Endothelial cell of umbilical vein (primary cell): ENCODE results near the gene CDRT15. TPM values are rescaled to one million over a fixed set of nuclear protein-coding genes. Genes with fewer than 3 reads are reported as not detected.

Experiments
- BruUV-seq: library from RNA; stranded (reverse); fragments of 400-500 nt; replicated peaks from 2 replicates; lab custom pipeline; 2021; lab: Mats Ljungman, UMichigan
- CTCF ChIA-PET: fragments of 300-600, 350-600 bp; sonication (Branson Sonifier 250); formaldehyde crosslinking; loops from one replicate; lab custom pipeline; 2021; ENCODE audit warnings: antibody characterized with exemption, inconsistent platforms; lab: Charles Lee
- POLR2A ChIA-PET: fragments of 300-600, 350-600 bp; sonication (Branson Sonifier 250); formaldehyde crosslinking; loops from one replicate; lab custom pipeline; 2021; ENCODE audit warnings: antibody characterized with exemption, inconsistent platforms; lab: Charles Lee
- DNase-seq: peaks from one replicate; pipeline ENCODE4 v3.0.0-alpha.2; 2011; ENCODE audit warnings: low read depth, low spot score
- FAIRE-seq: peaks from 2 replicates; lab custom pipeline; 2011; peaks lifted over from hg19 to GRCh38; lab: Jason Lieb, UNC
- H2AFZ ChIP-seq: 2 replicates; pipeline ENCODE4 v1.6.0; 2012; ENCODE audit warnings: low read depth, low read length, control low read depth, inconsistent platforms
- H3K27ac ChIP-seq: 2 replicates; pipeline ENCODE4 v1.5.1; 2011; ENCODE audit warnings: low read depth, mild to moderate bottlenecking, control low read depth, low read length, moderate library complexity; ENCODE audit not compliant: insufficient read depth
- H3K27me3 ChIP-seq, 2 experiments: 2 replicates each; pipeline versions ENCODE4 v1.6.0 to v1.6.1; 2011; ENCODE audit warnings: low read length in 2 of 2, mixed read lengths in 1 of 2; ENCODE audit not compliant: control insufficient read depth in 2 of 2, insufficient read depth in 2 of 2
- H3K36me3 ChIP-seq, 2 experiments: 2 replicates in 1 of 2; 3 replicates in 1 of 2; pipeline ENCODE4 v1.5.1; 2011; ENCODE audit warnings: low read length in 2 of 2, mild to moderate bottlenecking in 1 of 2, moderate library complexity in 1 of 2; ENCODE audit not compliant: control insufficient read depth in 2 of 2, insufficient read depth in 2 of 2; ENCODE audit errors: extremely low read depth in 1 of 2
- H3K4me1 ChIP-seq: 3 replicates; pipeline ENCODE4 v1.5.1; 2011; ENCODE audit warnings: mild to moderate bottlenecking, low read length; ENCODE audit not compliant: control insufficient read depth, insufficient read depth; ENCODE audit errors: extremely low read depth
- H3K4me2 ChIP-seq: 2 replicates; pipeline ENCODE4 v1.6.1; 2011; ENCODE audit warnings: low read length, control low read depth, mixed read lengths; ENCODE audit not compliant: insufficient read depth
- H3K4me3 ChIP-seq, 3 experiments: fragments of 200-600 bp in 1 of 3; sonication (generic), shearing (Covaris generic) in 1 of 3; replicated peaks in 1 of 3; 2 replicates each; pipeline ENCODE4 v1.5.1; 2011 to 2016; ENCODE audit warnings: control low read depth in 3 of 3, low read length in 3 of 3, mild to moderate bottlenecking in 2 of 3, inconsistent platforms in 1 of 3, low read depth in 1 of 3, moderate library complexity in 1 of 3; ENCODE audit not compliant: insufficient read depth in 1 of 3
- H3K79me2 ChIP-seq: 2 replicates; pipeline ENCODE4 v1.6.0; 2012; ENCODE audit warnings: low read length, inconsistent platforms; ENCODE audit not compliant: control insufficient read depth, insufficient read depth
- H3K9ac ChIP-seq: replicated peaks from 2 replicates; pipeline ENCODE3; 2011; ENCODE audit warnings: low read length, control low read depth; ENCODE audit not compliant: insufficient read depth; ENCODE audit errors: extremely low read depth
- H3K9me1 ChIP-seq: replicated peaks from 3 replicates; pipeline ENCODE4 v1.6.0; 2011; ENCODE audit warnings: mild to moderate bottlenecking, low read length; ENCODE audit not compliant: control insufficient read depth, insufficient read depth; ENCODE audit errors: extremely low read depth
- H3K9me3 ChIP-seq: replicated peaks from 2 replicates; pipeline ENCODE4 v1.5.1; 2012; ENCODE audit warnings: low read length, inconsistent platforms; ENCODE audit not compliant: control insufficient read depth, insufficient read depth
- H4K20me1 ChIP-seq: replicated peaks from 2 replicates; pipeline ENCODE3; 2011; ENCODE audit warnings: mild to moderate bottlenecking, low read length; ENCODE audit not compliant: control insufficient read depth, insufficient read depth; ENCODE audit errors: extremely low read depth
- EZH2 ChIP-seq: IDR thresholded peaks from 2 replicates; pipeline ENCODE4 v1.6.1; 2012; ENCODE audit warnings: borderline replicate concordance, low read depth, mild to moderate bottlenecking, moderate library complexity, low read length, inconsistent platforms; ENCODE audit not compliant: severe bottlenecking
- FOS ChIP-seq: IDR thresholded peaks from 2 replicates; pipeline ENCODE4 v1.6.1; 2011; ENCODE audit warnings: mild to moderate bottlenecking, low read length, moderate library complexity, borderline replicate concordance; ENCODE audit not compliant: insufficient read depth
- GATA2 ChIP-seq: IDR thresholded peaks from 2 replicates; pipeline ENCODE4 v1.7.0; 2011; ENCODE audit warnings: low read depth, mild to moderate bottlenecking, moderate library complexity, mixed read lengths, low read length; ENCODE audit not compliant: insufficient read length, insufficient read depth
- JUN ChIP-seq: IDR thresholded peaks from 2 replicates; pipeline ENCODE4 v1.6.1; 2011; ENCODE audit warnings: borderline replicate concordance, low read depth; ENCODE audit not compliant: insufficient read length, insufficient read depth
- MYC ChIP-seq: IDR thresholded peaks from one replicate; pipeline ENCODE4 v1.6.1; 2011; ENCODE audit warnings: mild to moderate bottlenecking, low read depth, low read length
- POLR2A ChIP-seq: IDR thresholded peaks from 2 replicates; pipeline ENCODE4 v1.6.1; 2012; ENCODE audit warnings: low read depth, mild to moderate bottlenecking, control low read depth, low read length
- POLR2AphosphoS5 ChIP-seq: IDR thresholded peaks from 2 replicates; pipeline ENCODE4 v1.6.1; 2012; ENCODE audit warnings: low read depth, mild to moderate bottlenecking, control low read depth, low read length, moderate library complexity; ENCODE audit not compliant: insufficient read depth
- dilution Hi-C: fragments of 300-500 bp; cut with MboI; formaldehyde crosslinking; loops from one replicate; pipeline ENCODE4 v1.15.0; 2019; ENCODE audit warnings: low sequenced_read_pairs; ENCODE audit not compliant: extremely low pct_ligation_motif_present
- intact Hi-C: fragments of 100-400 bp; cut with micrococcal nuclease; formaldehyde crosslinking; loops from one replicate; pipeline ENCODE4 v1.10.0; 2022
- polyA plus RNA-seq, 4 experiments: library from polyadenylated mRNA; depleted of rRNA in 3 of 4; stranded (reverse) in 3 of 4; unstranded in 1 of 4; fragments of >200 nt; gene quantifications; 2 replicates each; pipeline versions ENCODE4 v1.2.1 to v1.2.3, GENCODE V29; 2011 to 2012; ENCODE audit warnings: missing spikeins in 1 of 4
- total RNA-seq: library from RNA; stranded (reverse); gene quantifications from 2 replicates; pipeline ENCODE4 v1.2.3, GENCODE V29; 2021
- TF ChIP-seq, protein P1 (sequence below), 2 donors: IDR thresholded peaks; 1 replicate in 1 of 2; 2 replicates in 1 of 2; pipeline ENCODE4 v1.5.1; 2011; ENCODE audit warnings: low read length in 2 of 2, mild to moderate bottlenecking in 2 of 2, moderate library complexity in 2 of 2, control low read depth in 1 of 2, inconsistent platforms in 1 of 2, low read depth in 1 of 2; ENCODE audit not compliant: insufficient read depth in 1 of 2; ENCODE audit errors: extremely low read depth in 1 of 2
- TF ChIP-seq, protein P2 (sequence below): IDR thresholded peaks from 2 replicates; pipeline ENCODE4 v1.6.1; 2011; ENCODE audit not compliant: insufficient read depth, insufficient read length

CDRT15 gene
- total and polyA plus RNA-seq, 2 donors (not counting 3 experiments of a cell fraction or from before 2014, with no cell fraction given), result not detected

DNA sequence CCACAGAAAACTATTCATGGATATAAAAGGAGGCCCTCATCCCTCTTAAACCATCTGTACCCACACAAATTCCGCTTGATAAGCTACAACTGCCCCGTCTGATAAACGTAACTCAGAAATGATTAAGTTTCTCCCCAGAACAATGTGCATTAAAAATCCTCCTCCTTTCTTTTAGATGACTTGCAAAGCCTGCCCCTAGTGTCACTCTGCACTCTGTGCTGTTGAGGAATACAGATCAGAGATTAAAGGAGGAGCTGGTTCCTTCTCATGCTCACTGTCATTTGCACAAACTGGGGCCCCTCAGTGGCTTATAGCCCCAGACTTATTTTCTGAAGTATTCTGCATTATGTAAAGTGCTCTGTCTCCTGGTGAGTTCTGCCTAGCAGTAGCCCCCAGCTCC, 33.3 kb downstream of the CDRT15 start:
- Histone ChIP-seq H3K79me2 (no peaks in the 10 kb centered on the region), H3K27ac (no peak overlapping the region), H2AFZ (no peak overlapping the region), H3K9me3 (no peaks in the 10 kb centered on the region), H3K9ac (no peak overlapping the region), H3K27me3 (no peaks in the 10 kb centered on the region), H3K4me3 (no peak overlapping the region), H3K9me1 (no peaks in the 10 kb centered on the region), H3K36me3 (no peaks in the 10 kb centered on the region), H4K20me1 (no peaks in the 10 kb centered on the region), H3K4me1 (peaks cover 7% of the 10 kb centered on the region), H3K4me2 (no peak overlapping the region)
- dilution Hi-C loops (no loop called here), intact Hi-C loops (no loop called here)
- CTCF ChIA-PET, result interaction anchor here (1.1 kb wide), 1 partner anchor 8 kb away, joined by 3 read pairs; no protein-coding TSS in a partner anchor
- POLR2A ChIA-PET, result no interaction called here
- FAIRE-seq (no peak), DNase-seq (no peak)
- no peak for TF ChIP-seq POLR2A
- TF ChIP-seq, protein P1, sequence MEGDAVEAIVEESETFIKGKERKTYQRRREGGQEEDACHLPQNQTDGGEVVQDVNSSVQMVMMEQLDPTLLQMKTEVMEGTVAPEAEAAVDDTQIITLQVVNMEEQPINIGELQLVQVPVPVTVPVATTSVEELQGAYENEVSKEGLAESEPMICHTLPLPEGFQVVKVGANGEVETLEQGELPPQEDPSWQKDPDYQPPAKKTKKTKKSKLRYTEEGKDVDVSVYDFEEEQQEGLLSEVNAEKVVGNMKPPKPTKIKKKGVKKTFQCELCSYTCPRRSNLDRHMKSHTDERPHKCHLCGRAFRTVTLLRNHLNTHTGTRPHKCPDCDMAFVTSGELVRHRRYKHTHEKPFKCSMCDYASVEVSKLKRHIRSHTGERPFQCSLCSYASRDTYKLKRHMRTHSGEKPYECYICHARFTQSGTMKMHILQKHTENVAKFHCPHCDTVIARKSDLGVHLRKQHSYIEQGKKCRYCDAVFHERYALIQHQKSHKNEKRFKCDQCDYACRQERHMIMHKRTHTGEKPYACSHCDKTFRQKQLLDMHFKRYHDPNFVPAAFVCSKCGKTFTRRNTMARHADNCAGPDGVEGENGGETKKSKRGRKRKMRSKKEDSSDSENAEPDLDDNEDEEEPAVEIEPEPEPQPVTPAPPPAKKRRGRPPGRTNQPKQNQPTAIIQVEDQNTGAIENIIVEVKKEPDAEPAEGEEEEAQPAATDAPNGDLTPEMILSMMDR (IDR thresholded peaks at IDR 0.05; ENCODE audit: extremely low read depth in 1 of 2, insufficient read depth in 1 of 2, low read depth in 1 of 2, low read length in 2 of 2), result peak; percentile 1 to 10
- no TSS peak for BruUV-seq

DNA sequence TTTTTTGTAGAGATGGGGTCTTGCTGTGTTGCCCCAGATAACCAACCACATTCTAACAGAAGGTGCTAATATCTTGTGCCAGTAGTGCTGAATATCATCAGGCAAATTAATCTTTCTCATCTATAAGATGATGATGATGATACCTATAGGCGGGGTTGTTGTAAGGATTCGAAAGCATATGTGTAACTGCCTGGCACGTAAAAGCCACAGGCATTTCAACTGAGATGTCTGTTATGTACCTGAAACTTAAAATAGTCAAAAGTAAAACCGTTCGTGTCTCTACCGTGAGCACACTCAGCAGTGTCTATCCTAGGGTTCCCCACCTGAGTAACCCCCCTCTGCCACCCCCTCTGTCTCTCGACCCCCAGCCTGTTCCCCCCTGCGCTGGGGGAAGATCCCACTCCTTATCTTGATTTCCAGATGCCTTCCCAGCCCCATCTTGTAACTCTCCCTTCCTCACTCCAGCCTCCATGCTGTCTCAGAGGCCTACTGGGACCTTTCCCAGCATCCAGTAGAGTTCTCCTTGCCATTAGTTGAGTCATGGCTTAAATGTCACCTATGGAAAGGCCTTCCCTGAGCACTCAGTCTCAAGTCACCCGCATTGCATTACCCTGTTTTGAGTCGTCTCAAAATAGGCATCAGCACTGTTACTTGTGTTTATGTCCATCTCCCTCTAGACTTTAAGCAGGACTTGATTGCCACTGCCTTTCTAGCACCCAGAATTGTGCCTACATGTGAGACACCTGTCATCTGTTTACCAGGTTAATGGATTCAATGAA, 34.1 kb downstream of the CDRT15 start:
- no peak for DNase-seq
- CTCF ChIA-PET, result interaction anchor here (1.1 kb wide), 1 partner anchor 9 kb away, joined by 3 read pairs; no protein-coding TSS in a partner anchor
- dilution Hi-C loops, result no loop called here
- no peaks in the 10 kb centered on the region for H3K36me3 ChIP-seq
- H4K20me1 ChIP-seq, result no peaks in the 10 kb centered on the region
- no peak overlapping the region for H3K27ac ChIP-seq
- H3K4me3 ChIP-seq, result no peak overlapping the region
- no peaks in the 10 kb centered on the region for H3K79me2 ChIP-seq
- no peak overlapping the region for H3K4me2 ChIP-seq
- H3K9me3 ChIP-seq, result no peaks in the 10 kb centered on the region
- H2AFZ ChIP-seq, result no peak overlapping the region
- BruUV-seq, result no TSS peak
- H3K9ac ChIP-seq, result no peak overlapping the region
- intact Hi-C loops, result no loop called here
- H3K9me1 ChIP-seq, result no peaks in the 10 kb centered on the region
- TF ChIP-seq FOS (no peak), POLR2A (no peak), MYC (no peak), EZH2 (no peak), JUN (no peak), GATA2 (no peak), POLR2AphosphoS5 (no peak)
- TF ChIP-seq, protein P1 (IDR thresholded peaks at IDR 0.05; ENCODE audit: extremely low read depth in 1 of 2, insufficient read depth in 1 of 2, low read depth in 1 of 2, low read length in 2 of 2), result no peak
- TF ChIP-seq, protein P2, sequence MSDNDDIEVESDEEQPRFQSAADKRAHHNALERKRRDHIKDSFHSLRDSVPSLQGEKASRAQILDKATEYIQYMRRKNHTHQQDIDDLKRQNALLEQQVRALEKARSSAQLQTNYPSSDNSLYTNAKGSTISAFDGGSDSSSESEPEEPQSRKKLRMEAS, result no peak
- no peaks in the 10 kb centered on the region for H3K27me3 ChIP-seq
- peaks cover 7% of the 10 kb centered on the region for H3K4me1 ChIP-seq
- FAIRE-seq, result no peak
- POLR2A ChIA-PET, result no interaction called here
